ENCODE data around the gene CCDC50.

The CCDC50 gene

GRCh38 chr3:191292243-191293015, 36.8 kb upstream of the CCDC50 start:
- Histone ChIP-seq H3K9ac (ENCODE audit: low read length) (no peak overlapping the region), H3K9me3 (replicated peaks; ENCODE audit: insufficient read depth, low read length) (no peaks in the 10 kb centered on the region), H3K9me2 (replicated peaks; ENCODE audit: insufficient read depth, low read length) (no peaks in the 10 kb centered on the region), H3K27ac (ENCODE audit: low read length) (no peak overlapping the region), H4K20me1 (ENCODE audit: insufficient read depth, low read length) (no peaks in the 10 kb centered on the region), H3K79me2 (ENCODE audit: low read length) (no peaks in the 10 kb centered on the region), H3F3A (ENCODE audit: insufficient read depth, low read length) (peaks cover 38% of the 10 kb centered on the region), H3K36me3 (replicated peaks; ENCODE audit: insufficient read depth, low read length) (no peaks in the 10 kb centered on the region), H3K4me1 (ENCODE audit: low read length) (peaks cover 30% of the 10 kb centered on the region), H2AFZ (ENCODE audit: low read length) (no peak overlapping the region), H3K4me3 (ENCODE audit: low read length) (no peak overlapping the region), H3K4me2 (ENCODE audit: low read depth, low read length) (no peak overlapping the region), H3K27me3 (replicated peaks; ENCODE audit: insufficient read depth, low read length) (no peaks in the 10 kb centered on the region)
- DNase-seq: no peak
- TF ChIP-seq EZH2 (optimal IDR thresholded peaks at IDR 0.05; ENCODE audit: low read depth, low read length): no peak
- TF ChIP-seq, protein P1, sequence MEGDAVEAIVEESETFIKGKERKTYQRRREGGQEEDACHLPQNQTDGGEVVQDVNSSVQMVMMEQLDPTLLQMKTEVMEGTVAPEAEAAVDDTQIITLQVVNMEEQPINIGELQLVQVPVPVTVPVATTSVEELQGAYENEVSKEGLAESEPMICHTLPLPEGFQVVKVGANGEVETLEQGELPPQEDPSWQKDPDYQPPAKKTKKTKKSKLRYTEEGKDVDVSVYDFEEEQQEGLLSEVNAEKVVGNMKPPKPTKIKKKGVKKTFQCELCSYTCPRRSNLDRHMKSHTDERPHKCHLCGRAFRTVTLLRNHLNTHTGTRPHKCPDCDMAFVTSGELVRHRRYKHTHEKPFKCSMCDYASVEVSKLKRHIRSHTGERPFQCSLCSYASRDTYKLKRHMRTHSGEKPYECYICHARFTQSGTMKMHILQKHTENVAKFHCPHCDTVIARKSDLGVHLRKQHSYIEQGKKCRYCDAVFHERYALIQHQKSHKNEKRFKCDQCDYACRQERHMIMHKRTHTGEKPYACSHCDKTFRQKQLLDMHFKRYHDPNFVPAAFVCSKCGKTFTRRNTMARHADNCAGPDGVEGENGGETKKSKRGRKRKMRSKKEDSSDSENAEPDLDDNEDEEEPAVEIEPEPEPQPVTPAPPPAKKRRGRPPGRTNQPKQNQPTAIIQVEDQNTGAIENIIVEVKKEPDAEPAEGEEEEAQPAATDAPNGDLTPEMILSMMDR (IDR thresholded peaks at IDR 0.05; ENCODE audit: low read length): no peak
- TF ChIP-seq EZH2phosphoT487 (IDR thresholded peaks at IDR 0.05; ENCODE audit: low read length): no peak

- H3K9me2 ChIP-seq (replicated peaks; ENCODE audit: insufficient read depth, low read length): no peaks in the 10 kb centered on the region
- no peak overlapping the region for H2AFZ ChIP-seq (ENCODE audit: low read length)
- DNase-seq: no peak
- no peaks in the 10 kb centered on the region for H3K27me3 ChIP-seq (replicated peaks; ENCODE audit: insufficient read depth, low read length)
- no peaks in the 10 kb centered on the region for H3K9me3 ChIP-seq (replicated peaks; ENCODE audit: insufficient read depth, low read length)
- no peak overlapping the region for H3K4me2 ChIP-seq (ENCODE audit: low read depth, low read length)
- H3K27ac ChIP-seq (ENCODE audit: low read length): no peak overlapping the region
- no peaks in the 10 kb centered on the region for H4K20me1 ChIP-seq (ENCODE audit: insufficient read depth, low read length)
- H3K79me2 ChIP-seq (ENCODE audit: low read length): no peaks in the 10 kb centered on the region
- no peak overlapping the region for H3K9ac ChIP-seq (ENCODE audit: low read length)
- peaks cover 30% of the 10 kb centered on the region for H3K4me1 ChIP-seq (ENCODE audit: low read length)
- TF ChIP-seq EZH2 (optimal IDR thresholded peaks at IDR 0.05; ENCODE audit: low read depth, low read length) (no peak), EZH2phosphoT487 (IDR thresholded peaks at IDR 0.05; ENCODE audit: low read length) (no peak)
- TF ChIP-seq, protein P1 (IDR thresholded peaks at IDR 0.05; ENCODE audit: low read length): no peak
- H3F3A ChIP-seq (ENCODE audit: insufficient read depth, low read length): peaks cover 38% of the 10 kb centered on the region
- H3K36me3 ChIP-seq (replicated peaks; ENCODE audit: insufficient read depth, low read length): no peaks in the 10 kb centered on the region
- no peak overlapping the region for H3K4me3 ChIP-seq (ENCODE audit: low read length)
Observed at GRCh38 chr3:191294291-191294690, 34.9 kb upstream of the CCDC50 start.

- no peaks in the 10 kb centered on the region for H3K79me2 ChIP-seq (ENCODE audit: low read length)
- no peaks in the 10 kb centered on the region for H3K36me3 ChIP-seq (replicated peaks; ENCODE audit: insufficient read depth, low read length)
- H3K9me3 ChIP-seq (replicated peaks; ENCODE audit: insufficient read depth, low read length): no peaks in the 10 kb centered on the region
- H3K4me3 ChIP-seq (ENCODE audit: low read length): no peak overlapping the region
- no peak for TF ChIP-seq EZH2phosphoT487 (IDR thresholded peaks at IDR 0.05; ENCODE audit: low read length)
- TF ChIP-seq, protein P1 (IDR thresholded peaks at IDR 0.05; ENCODE audit: low read length): no peak
- TF ChIP-seq EZH2 (optimal IDR thresholded peaks at IDR 0.05; ENCODE audit: low read depth, low read length): no peak
- no peaks in the 10 kb centered on the region for H3K27me3 ChIP-seq (replicated peaks; ENCODE audit: insufficient read depth, low read length)
- H3K4me1 ChIP-seq (ENCODE audit: low read length): peaks cover 35% of the 10 kb centered on the region
- peak overlapping the region; percentile 53; the same call in 1 of the 2 replicates for H3K27ac ChIP-seq (ENCODE audit: low read length)
- H4K20me1 ChIP-seq (ENCODE audit: insufficient read depth, low read length): no peaks in the 10 kb centered on the region
- H3F3A ChIP-seq (ENCODE audit: insufficient read depth, low read length): peaks cover 36% of the 10 kb centered on the region
- H2AFZ ChIP-seq (ENCODE audit: low read length): peak overlapping the region; percentile 21; the same call in 1 of the 2 replicates
- H3K4me2 ChIP-seq (ENCODE audit: low read depth, low read length): peak overlapping the region; percentile 34
- peak; percentile 85 for DNase-seq
- no peaks in the 10 kb centered on the region for H3K9me2 ChIP-seq (replicated peaks; ENCODE audit: insufficient read depth, low read length)
- no peak overlapping the region for H3K9ac ChIP-seq (ENCODE audit: low read length)
Observed at GRCh38 chr3:191296041-191296541, 33.1 kb upstream of the CCDC50 start.
